Large intestine (tissue), 3 donors: ENCODE results near the gene BCL7A. TPM values are rescaled to one million over a fixed set of nuclear protein-coding genes. Genes with fewer than 3 reads are reported as not detected.

ENCODE experiments used
- DNase-seq, 2 donors: peaks; one replicate each; pipeline versions ENCODE4 v3.0.0 to v3.0.0-alpha.2; 2013
- H3K27ac ChIP-seq: one replicate; pipeline ENCODE4 v1.5.1; 2013; ENCODE audit warnings: low read length
- H3K27me3 ChIP-seq: 2 replicates; pipeline ENCODE4 v1.6.1; 2013; ENCODE audit warnings: low read length; ENCODE audit not compliant: control insufficient read depth, insufficient read depth
- H3K36me3 ChIP-seq: 2 replicates; pipeline ENCODE4 v1.6.1; 2013; ENCODE audit warnings: low read length; ENCODE audit not compliant: control insufficient read depth, insufficient read depth
- H3K4me1 ChIP-seq: one replicate; pipeline ENCODE4 v1.6.1; 2013; ENCODE audit warnings: low read length; ENCODE audit not compliant: control insufficient read depth, insufficient read depth
- H3K4me3 ChIP-seq: one replicate; pipeline ENCODE4 v1.5.1; 2013; ENCODE audit warnings: low read length
- H3K9me3 ChIP-seq: one replicate; pipeline ENCODE4 v1.6.1; 2013; ENCODE audit warnings: mild to moderate bottlenecking, low read depth, low read length, moderate library complexity; ENCODE audit not compliant: control insufficient read depth
- WGBS: methylation state at CpG from one replicate; pipeline ENCODE4 v1.1.5; 2013; ENCODE audit warnings: low lambda C conversion rate; ENCODE audit not compliant: insufficient coverage; 5-methylcytosine and 5-hydroxymethylcytosine counted together
- polyA plus RNA-seq: library from polyadenylated mRNA; unstranded; fragments of 120-200 nt; gene quantifications from one replicate; pipeline ENCODE4 v1.2.1, GENCODE V29; 2013

BCL7A gene
- polyA plus RNA-seq, 1 donor, result 11.5 TPM

GRCh38 chr12:122028165-122028904 lies 6.7 kb downstream of the BCL7A start:
- no peak overlapping the region for H3K4me3 ChIP-seq
- no peaks in the 10 kb centered on the region for H3K9me3 ChIP-seq
- DNase-seq, result no peak
- 80% methylated on average over 2 of the region's 12 CpGs for WGBS
- H3K27me3 ChIP-seq, result no peaks in the 10 kb centered on the region
- no peak overlapping the region for H3K27ac ChIP-seq
- peaks cover 13% of the 10 kb centered on the region for H3K4me1 ChIP-seq
- H3K36me3 ChIP-seq, result no peaks in the 10 kb centered on the region

- Histone ChIP-seq H3K4me1 (peaks cover 6% of the 10 kb centered on the region), H3K9me3 (no peaks in the 10 kb centered on the region), H3K27ac (no peak overlapping the region), H3K27me3 (no peaks in the 10 kb centered on the region), H3K4me3 (no peak overlapping the region), H3K36me3 (no peaks in the 10 kb centered on the region)
- no CpG with 5 or more reads among the region's 23 CpGs for WGBS
- DNase-seq, result no peak
These were observed 7.3 kb downstream of the BCL7A start for GRCh38 chr12:122028905-122029560.

DNA sequence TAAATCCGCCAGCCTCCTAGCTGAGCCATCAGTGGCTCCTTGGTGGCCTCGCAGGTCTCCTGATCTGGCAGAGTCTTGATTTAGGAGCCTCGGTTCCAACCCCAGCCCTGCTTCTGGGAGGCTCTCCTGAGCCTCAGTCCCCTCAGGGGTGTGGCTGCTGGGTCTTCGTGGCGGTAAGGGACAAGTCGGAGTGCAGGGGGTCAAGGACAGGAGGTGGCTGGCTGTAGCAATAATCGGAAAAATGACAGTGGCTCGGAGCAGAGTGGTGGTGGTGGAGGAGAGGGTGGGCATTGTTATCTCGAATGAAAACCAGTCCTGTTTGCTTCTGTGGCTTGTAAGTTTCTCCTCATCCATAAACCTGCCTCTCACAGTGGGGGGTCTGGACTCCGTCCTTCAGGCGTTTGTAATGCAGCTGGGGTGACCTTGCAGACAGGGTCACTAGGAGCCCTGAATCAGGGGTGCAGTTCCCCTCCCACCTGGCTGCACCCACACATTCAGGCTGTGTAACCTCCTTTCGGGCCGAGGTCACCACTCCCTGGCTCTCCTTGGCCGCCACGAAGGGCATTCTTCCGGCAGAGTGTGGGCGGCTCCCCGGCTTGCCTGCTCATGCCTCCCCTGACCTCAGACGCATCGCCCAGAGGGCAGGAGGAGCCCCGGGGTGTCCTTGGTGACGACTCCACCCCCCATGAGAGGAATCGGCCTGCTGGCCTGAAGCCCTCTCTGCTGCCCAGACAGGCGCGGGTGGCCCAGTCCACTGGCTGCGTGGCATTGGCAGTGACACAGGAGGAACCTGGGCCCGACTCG lies 8.1 kb downstream of the BCL7A start:
- no peak for DNase-seq

GRCh38 chr12:122030424-122031035 lies 8.8 kb downstream of the BCL7A start:
- H3K4me1 ChIP-seq, result peaks cover 2% of the 10 kb centered on the region
- peaks cover 8% of the 10 kb centered on the region for H3K36me3 ChIP-seq
- no peak overlapping the region for H3K4me3 ChIP-seq
- H3K9me3 ChIP-seq, result no peaks in the 10 kb centered on the region
- no peak overlapping the region for H3K27ac ChIP-seq
- DNase-seq, result no peak
- H3K27me3 ChIP-seq, result no peaks in the 10 kb centered on the region
- no CpG with 5 or more reads among the region's 13 CpGs for WGBS

More for the DNA sequence above, 8.1 kb downstream of the BCL7A start:
- Histone ChIP-seq H3K4me1 (peaks cover 2% of the 10 kb centered on the region), H3K36me3 (peaks cover 2% of the 10 kb centered on the region), H3K27ac (no peak overlapping the region), H3K9me3 (no peaks in the 10 kb centered on the region), H3K27me3 (no peaks in the 10 kb centered on the region), H3K4me3 (no peak overlapping the region)
- WGBS, result no CpG with 5 or more reads among the region's 28 CpGs

DNA sequence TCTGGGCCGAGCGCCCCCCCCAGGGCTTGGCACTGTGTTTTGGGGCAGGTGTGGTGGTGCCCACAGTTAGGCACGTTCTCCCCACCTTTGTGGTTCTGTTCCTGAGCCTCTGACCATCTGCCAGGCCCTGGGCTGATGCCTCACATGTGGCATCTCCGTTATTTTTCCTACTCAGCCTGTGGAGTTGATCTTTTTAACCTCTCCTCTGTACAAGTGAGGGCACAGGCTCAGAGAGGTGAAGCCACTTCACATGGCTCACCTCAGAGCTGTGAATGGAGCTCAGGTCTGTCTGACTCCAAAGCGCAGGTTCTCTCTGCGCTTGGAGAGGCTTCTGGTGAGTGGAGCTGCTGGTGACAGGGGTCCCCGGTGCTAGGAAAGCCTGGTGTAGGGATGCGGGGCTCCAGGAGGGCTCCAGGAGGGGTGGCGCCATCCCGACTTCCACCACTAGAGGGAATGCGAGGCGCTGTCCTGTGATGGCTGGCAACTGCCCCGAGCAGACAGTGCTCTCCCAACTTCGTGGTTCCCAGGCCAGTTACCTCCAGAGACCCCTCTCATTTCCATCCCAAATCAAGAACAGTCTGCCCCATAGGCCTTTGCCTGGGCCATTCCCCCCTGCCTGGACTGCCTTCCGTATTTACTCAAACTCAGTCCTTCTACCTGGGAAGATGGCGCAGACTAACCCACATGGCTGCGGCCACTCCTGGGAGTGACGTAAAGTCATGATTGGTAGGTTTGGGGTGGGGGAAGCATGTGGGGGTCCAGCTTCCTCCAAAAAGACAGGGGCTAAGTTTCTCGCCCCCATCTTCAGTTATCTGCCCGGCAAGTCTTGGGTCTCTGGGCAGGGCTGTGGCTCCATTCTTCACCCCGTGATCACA lies 9.9 kb downstream of the BCL7A start:
- WGBS, result 100% methylated on average over 2 of the region's 21 CpGs
- Histone ChIP-seq H3K4me3 (no peak overlapping the region), H3K4me1 (peaks cover 2% of the 10 kb centered on the region), H3K9me3 (no peaks in the 10 kb centered on the region), H3K27ac (no peak overlapping the region), H3K36me3 (peaks cover 18% of the 10 kb centered on the region), H3K27me3 (no peaks in the 10 kb centered on the region)
- no peak for DNase-seq

GRCh38 chr12:122032580-122032979 lies 10.9 kb downstream of the BCL7A start:
- DNase-seq, result no peak
- H3K36me3 ChIP-seq, result peaks cover 22% of the 10 kb centered on the region
- no peak overlapping the region for H3K4me3 ChIP-seq
- H3K27me3 ChIP-seq, result no peaks in the 10 kb centered on the region
- H3K9me3 ChIP-seq, result no peaks in the 10 kb centered on the region
- peaks cover 2% of the 10 kb centered on the region for H3K4me1 ChIP-seq
- no peak overlapping the region for H3K27ac ChIP-seq
- WGBS, result no CpG with 5 or more reads among the region's 11 CpGs

DNA sequence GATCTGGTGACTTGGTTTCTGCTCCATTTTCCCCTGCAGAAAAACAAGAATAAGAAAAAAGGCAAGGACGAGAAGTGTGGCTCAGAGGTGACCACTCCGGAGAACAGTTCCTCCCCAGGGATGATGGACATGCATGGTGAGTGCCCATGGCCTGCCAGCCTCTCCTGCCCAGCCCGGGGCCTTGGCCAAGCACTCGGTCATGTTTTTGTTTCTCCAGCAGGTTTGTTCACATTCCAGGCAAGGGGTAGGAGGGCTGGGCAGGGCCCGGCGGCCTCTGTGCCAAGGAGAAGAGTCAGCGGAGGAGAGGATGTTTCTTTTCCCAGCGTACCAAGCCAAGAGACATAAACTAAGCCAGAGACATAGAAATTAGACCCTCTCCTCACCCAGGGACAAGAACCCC lies 13.6 kb downstream of the BCL7A start:
- no CpG with 5 or more reads among the region's 8 CpGs for WGBS
- Histone ChIP-seq H3K27me3 (no peaks in the 10 kb centered on the region), H3K27ac (no peak overlapping the region), H3K36me3 (peaks cover 24% of the 10 kb centered on the region), H3K4me1 (peaks cover under 1% of the 10 kb centered on the region), H3K4me3 (no peak overlapping the region), H3K9me3 (no peaks in the 10 kb centered on the region)
- DNase-seq, result no peak

DNA sequence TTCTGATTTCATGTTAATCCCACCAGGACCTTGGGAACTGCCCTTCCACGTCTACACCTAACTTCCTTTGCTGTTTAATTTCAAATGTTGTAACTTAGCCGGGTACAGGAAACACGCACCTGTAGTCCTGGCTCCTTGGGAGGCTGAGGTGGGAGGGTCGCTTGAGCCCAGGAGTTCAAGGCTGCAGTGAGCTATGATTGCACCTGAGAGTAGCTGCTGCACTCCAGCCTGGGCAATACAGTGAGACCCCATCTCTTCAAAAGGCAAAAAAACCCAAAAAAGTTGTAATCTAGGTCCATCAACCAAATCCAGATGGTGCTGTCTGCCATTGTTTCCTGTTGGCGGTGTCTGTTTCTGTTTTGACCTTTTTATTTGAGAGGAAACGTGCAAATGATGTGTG lies 14.5 kb downstream of the BCL7A start:
- no CpG with 5 or more reads among the region's 6 CpGs for WGBS
- peaks cover 24% of the 10 kb centered on the region for H3K36me3 ChIP-seq

DNA sequence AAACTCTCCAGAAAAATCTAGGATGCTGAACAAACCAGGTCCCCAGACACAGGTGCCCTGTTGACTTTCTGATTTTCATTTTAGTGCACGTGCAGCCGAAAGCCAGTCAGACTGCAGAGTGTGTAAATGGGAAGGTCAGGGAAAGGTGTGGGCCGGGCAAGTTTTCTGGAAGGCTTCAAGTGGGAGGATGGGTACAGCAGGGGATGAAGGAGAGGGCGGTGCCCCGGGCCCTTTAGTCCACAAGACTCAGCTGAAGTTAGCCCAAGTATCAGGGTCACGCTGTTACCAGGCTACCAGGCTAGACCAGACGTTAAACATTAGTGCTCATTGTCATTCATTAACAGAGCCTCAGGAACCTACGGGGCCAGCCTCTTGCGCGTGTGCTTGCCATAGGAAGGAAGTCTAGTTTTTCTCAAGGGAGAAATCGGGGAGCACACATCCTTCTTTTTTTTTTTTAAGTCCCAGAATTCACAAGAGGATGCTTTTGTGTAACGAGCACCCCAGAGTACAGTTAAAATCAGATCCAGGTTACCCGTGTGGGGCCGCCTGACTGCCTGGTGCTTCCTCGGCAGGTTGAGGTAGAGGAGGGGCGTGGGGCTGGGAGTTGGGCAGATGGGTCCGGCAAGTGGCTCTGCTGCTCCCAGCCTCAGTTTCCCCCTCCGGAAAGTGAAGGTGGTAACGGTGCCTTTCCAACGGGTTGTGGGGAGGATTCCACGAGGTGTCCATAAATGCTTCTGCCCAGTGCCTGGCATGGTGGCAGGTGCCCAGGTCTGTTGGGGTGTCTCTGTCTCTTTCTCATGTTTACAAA lies 19.1 kb downstream of the BCL7A start:
- Histone ChIP-seq H3K27ac (peak overlapping the region; percentile 87), H3K4me3 (no peak overlapping the region), H3K36me3 (peaks cover 35% of the 10 kb centered on the region), H3K27me3 (no peaks in the 10 kb centered on the region), H3K9me3 (no peaks in the 10 kb centered on the region), H3K4me1 (peaks cover 12% of the 10 kb centered on the region)
- peak; percentile 79 to 92 for DNase-seq
- no CpG with 5 or more reads among the region's 21 CpGs for WGBS

More for the DNA sequence above, 14.5 kb downstream of the BCL7A start:
- Histone ChIP-seq H3K4me3 (no peak overlapping the region), H3K27ac (no peak overlapping the region), H3K9me3 (no peaks in the 10 kb centered on the region), H3K27me3 (no peaks in the 10 kb centered on the region), H3K4me1 (peaks cover 7% of the 10 kb centered on the region)
- DNase-seq, result no peak
